SU-DHL-6 (cell line): Measurements from ENCODE around the gene SDK2.

Source experiments
- CTCF ChIP-seq: fragments of 200-600 bp; sonication (generic); IDR thresholded peaks from one replicate; pipeline ENCODE4 v1.5.1; 2017; ENCODE audit warnings: antibody characterized with exemption, mild to moderate bottlenecking, low read length, moderate library complexity; ENCODE audit not compliant: insufficient read depth, poor library complexity, severe bottlenecking
- EZH2phosphoT487 ChIP-seq: fragments of 200-600 bp; sonication (generic), shearing (Covaris generic); conservative IDR thresholded peaks from 2 replicates; pipeline ENCODE4 v1.6.1; 2018; ENCODE audit warnings: mild to moderate bottlenecking, antibody characterized with exemption, low read length, moderate library complexity, mixed read lengths

GRCh38 chr17:73538445-73538844, 105.8 kb downstream of the SDK2 start:
- TF ChIP-seq CTCF (no peak), EZH2phosphoT487 (no peak)
